Endothelial cell of umbilical vein (primary cell): ENCODE data around the gene SYCP1. TPM values are rescaled to one million over a fixed set of nuclear protein-coding genes. Genes with fewer than 3 reads are reported as not detected.
A peak's percentile ranks its signal among the peaks of the same experiment; 100 is the strongest.

Experiments used
- BruUV-seq: library from RNA; stranded (reverse); fragments of 400-500 nt; replicated peaks from 2 replicates; lab custom pipeline; 2021; lab: Mats Ljungman, UMichigan
- CTCF ChIA-PET: fragments of 300-600, 350-600 bp; sonication (Branson Sonifier 250); formaldehyde crosslinking; loops from one replicate; lab custom pipeline; 2021; ENCODE audit warnings: antibody characterized with exemption, inconsistent platforms; lab: Charles Lee
- POLR2A ChIA-PET: fragments of 300-600, 350-600 bp; sonication (Branson Sonifier 250); formaldehyde crosslinking; loops from one replicate; lab custom pipeline; 2021; ENCODE audit warnings: antibody characterized with exemption, inconsistent platforms; lab: Charles Lee
- DNase-seq: peaks from one replicate; pipeline ENCODE4 v3.0.0-alpha.2; 2011; ENCODE audit warnings: low read depth, low spot score
- FAIRE-seq: peaks from 2 replicates; lab custom pipeline; 2011; peaks lifted over from hg19 to GRCh38; lab: Jason Lieb, UNC
- H2AFZ ChIP-seq: 2 replicates; pipeline ENCODE4 v1.6.0; 2012; ENCODE audit warnings: low read depth, low read length, control low read depth, inconsistent platforms
- H3K27ac ChIP-seq: 2 replicates; pipeline ENCODE4 v1.5.1; 2011; ENCODE audit warnings: low read depth, mild to moderate bottlenecking, control low read depth, low read length, moderate library complexity; ENCODE audit not compliant: insufficient read depth
- H3K27me3 ChIP-seq, 2 experiments: 2 replicates each; pipeline versions ENCODE4 v1.6.0 to v1.6.1; 2011; ENCODE audit warnings: low read length in 2 of 2, mixed read lengths in 1 of 2; ENCODE audit not compliant: control insufficient read depth in 2 of 2, insufficient read depth in 2 of 2
- H3K36me3 ChIP-seq, 2 experiments: 2 replicates in 1 of 2; 3 replicates in 1 of 2; pipeline ENCODE4 v1.5.1; 2011; ENCODE audit warnings: low read length in 2 of 2, mild to moderate bottlenecking in 1 of 2, moderate library complexity in 1 of 2; ENCODE audit not compliant: control insufficient read depth in 2 of 2, insufficient read depth in 2 of 2; ENCODE audit errors: extremely low read depth in 1 of 2
- H3K4me1 ChIP-seq: 3 replicates; pipeline ENCODE4 v1.5.1; 2011; ENCODE audit warnings: mild to moderate bottlenecking, low read length; ENCODE audit not compliant: control insufficient read depth, insufficient read depth; ENCODE audit errors: extremely low read depth
- H3K4me2 ChIP-seq: 2 replicates; pipeline ENCODE4 v1.6.1; 2011; ENCODE audit warnings: low read length, control low read depth, mixed read lengths; ENCODE audit not compliant: insufficient read depth
- H3K4me3 ChIP-seq, 3 experiments: fragments of 200-600 bp in 1 of 3; sonication (generic), shearing (Covaris generic) in 1 of 3; replicated peaks in 1 of 3; 2 replicates each; pipeline ENCODE4 v1.5.1; 2011 to 2016; ENCODE audit warnings: control low read depth in 3 of 3, low read length in 3 of 3, mild to moderate bottlenecking in 2 of 3, inconsistent platforms in 1 of 3, low read depth in 1 of 3, moderate library complexity in 1 of 3; ENCODE audit not compliant: insufficient read depth in 1 of 3
- H3K79me2 ChIP-seq: 2 replicates; pipeline ENCODE4 v1.6.0; 2012; ENCODE audit warnings: low read length, inconsistent platforms; ENCODE audit not compliant: control insufficient read depth, insufficient read depth
- H3K9ac ChIP-seq: replicated peaks from 2 replicates; pipeline ENCODE3; 2011; ENCODE audit warnings: low read length, control low read depth; ENCODE audit not compliant: insufficient read depth; ENCODE audit errors: extremely low read depth
- H3K9me1 ChIP-seq: replicated peaks from 3 replicates; pipeline ENCODE4 v1.6.0; 2011; ENCODE audit warnings: mild to moderate bottlenecking, low read length; ENCODE audit not compliant: control insufficient read depth, insufficient read depth; ENCODE audit errors: extremely low read depth
- H3K9me3 ChIP-seq: replicated peaks from 2 replicates; pipeline ENCODE4 v1.5.1; 2012; ENCODE audit warnings: low read length, inconsistent platforms; ENCODE audit not compliant: control insufficient read depth, insufficient read depth
- H4K20me1 ChIP-seq: replicated peaks from 2 replicates; pipeline ENCODE3; 2011; ENCODE audit warnings: mild to moderate bottlenecking, low read length; ENCODE audit not compliant: control insufficient read depth, insufficient read depth; ENCODE audit errors: extremely low read depth
- CTCF ChIP-seq, 2 donors: IDR thresholded peaks; 1 replicate in 1 of 2; 2 replicates in 1 of 2; pipeline ENCODE4 v1.5.1; 2011; ENCODE audit warnings: low read length in 2 of 2, mild to moderate bottlenecking in 2 of 2, moderate library complexity in 2 of 2, control low read depth in 1 of 2, inconsistent platforms in 1 of 2, low read depth in 1 of 2; ENCODE audit not compliant: insufficient read depth in 1 of 2; ENCODE audit errors: extremely low read depth in 1 of 2
- EZH2 ChIP-seq: IDR thresholded peaks from 2 replicates; pipeline ENCODE4 v1.6.1; 2012; ENCODE audit warnings: borderline replicate concordance, low read depth, mild to moderate bottlenecking, moderate library complexity, low read length, inconsistent platforms; ENCODE audit not compliant: severe bottlenecking
- FOS ChIP-seq: IDR thresholded peaks from 2 replicates; pipeline ENCODE4 v1.6.1; 2011; ENCODE audit warnings: mild to moderate bottlenecking, low read length, moderate library complexity, borderline replicate concordance; ENCODE audit not compliant: insufficient read depth
- GATA2 ChIP-seq: IDR thresholded peaks from 2 replicates; pipeline ENCODE4 v1.7.0; 2011; ENCODE audit warnings: low read depth, mild to moderate bottlenecking, moderate library complexity, mixed read lengths, low read length; ENCODE audit not compliant: insufficient read length, insufficient read depth
- JUN ChIP-seq: IDR thresholded peaks from 2 replicates; pipeline ENCODE4 v1.6.1; 2011; ENCODE audit warnings: borderline replicate concordance, low read depth; ENCODE audit not compliant: insufficient read length, insufficient read depth
- MAX ChIP-seq: IDR thresholded peaks from 2 replicates; pipeline ENCODE4 v1.6.1; 2011; ENCODE audit not compliant: insufficient read depth, insufficient read length
- MYC ChIP-seq: IDR thresholded peaks from one replicate; pipeline ENCODE4 v1.6.1; 2011; ENCODE audit warnings: mild to moderate bottlenecking, low read depth, low read length
- POLR2A ChIP-seq: IDR thresholded peaks from 2 replicates; pipeline ENCODE4 v1.6.1; 2012; ENCODE audit warnings: low read depth, mild to moderate bottlenecking, control low read depth, low read length
- dilution Hi-C: fragments of 300-500 bp; cut with MboI; formaldehyde crosslinking; loops from one replicate; pipeline ENCODE4 v1.15.0; 2019; ENCODE audit warnings: low sequenced_read_pairs; ENCODE audit not compliant: extremely low pct_ligation_motif_present
- intact Hi-C: fragments of 100-400 bp; cut with micrococcal nuclease; formaldehyde crosslinking; loops from one replicate; pipeline ENCODE4 v1.10.0; 2022
- polyA plus RNA-seq, 4 experiments: library from polyadenylated mRNA; depleted of rRNA in 3 of 4; stranded (reverse) in 3 of 4; unstranded in 1 of 4; fragments of >200 nt; gene quantifications; 2 replicates each; pipeline versions ENCODE4 v1.2.1 to v1.2.3, GENCODE V29; 2011 to 2012; ENCODE audit warnings: missing spikeins in 1 of 4
- total RNA-seq: library from RNA; stranded (reverse); gene quantifications from 2 replicates; pipeline ENCODE4 v1.2.3, GENCODE V29; 2021

SYCP1 gene
- total and polyA plus RNA-seq, 2 donors (not counting 3 experiments of a cell fraction or from before 2014, with no cell fraction given) = not detected

GRCh38 chr1:115040501-115040900 lies 185.8 kb downstream of the SYCP1 start:
- Histone ChIP-seq H3K4me2 (no peak overlapping the region), H3K9me3 (no peaks in the 10 kb centered on the region), H3K27ac (no peak overlapping the region), H3K9ac (no peak overlapping the region), H3K9me1 (no peaks in the 10 kb centered on the region), H3K4me1 (no peaks in the 10 kb centered on the region), H4K20me1 (no peaks in the 10 kb centered on the region), H2AFZ (no peak overlapping the region), H3K27me3 (peaks cover 4 to 8% of the 10 kb centered on the region in 2 experiments), H3K36me3 (no peaks in the 10 kb centered on the region), H3K79me2 (no peaks in the 10 kb centered on the region), H3K4me3 (no peak overlapping the region)
- no peak for FAIRE-seq
- DNase-seq = no peak
- intact Hi-C loops = loop anchor here (10.0 kb wide), 1 partner anchor 696 kb away; no protein-coding TSS in a partner anchor
- BruUV-seq = no TSS peak
- TF ChIP-seq JUN (no peak), FOS (no peak), GATA2 (no peak), POLR2A (no peak), EZH2 (no peak)
- ChIA-PET CTCF (interaction anchor here (0.9 to 2.0 kb wide), 3 partner anchors 8 to 17 kb away, joined by 3 to 8 read pairs (median 4); no protein-coding TSS in a partner anchor), POLR2A (no interaction called here)
- dilution Hi-C loops = no loop called here

GRCh38 chr1:115041654-115042053 lies 187.0 kb downstream of the SYCP1 start:
- Histone ChIP-seq H3K4me3 (no peak overlapping the region), H3K9ac (no peak overlapping the region), H3K9me3 (no peaks in the 10 kb centered on the region), H3K4me2 (no peak overlapping the region), H3K36me3 (no peaks in the 10 kb centered on the region), H3K27ac (no peak overlapping the region), H3K79me2 (no peaks in the 10 kb centered on the region), H4K20me1 (no peaks in the 10 kb centered on the region), H2AFZ (no peak overlapping the region), H3K27me3 (peaks cover 4 to 6% of the 10 kb centered on the region in 2 experiments), H3K9me1 (no peaks in the 10 kb centered on the region), H3K4me1 (no peaks in the 10 kb centered on the region)
- TF ChIP-seq MAX = no peak
- TF ChIP-seq POLR2A = no peak
- TF ChIP-seq MYC = no peak
- peak in 1 of 2 donors; percentile 3 for TF ChIP-seq CTCF (IDR thresholded peaks at IDR 0.05; ENCODE audit: extremely low read depth in 1 of 2, insufficient read depth in 1 of 2, low read depth in 1 of 2, low read length in 2 of 2)
- ChIA-PET CTCF (interaction anchor here (0.6 to 2.8 kb wide), 8 partner anchors 8 to 695 kb away, joined by 3 to 19 read pairs (median 3); no protein-coding TSS in a partner anchor), POLR2A (no interaction called here)
- dilution Hi-C loops (no loop called here), intact Hi-C loops (loop anchor here (10.0 kb wide), 1 partner anchor 697 kb away; no protein-coding TSS in a partner anchor)
- DNase-seq = no peak
- no peak for FAIRE-seq
- no TSS peak for BruUV-seq
